GM12891 (cell line): ENCODE measurements around the gene PCSK7.
A peak's percentile ranks its signal among the peaks of the same experiment; 100 is the strongest.
"Not testable (repeated sequence)": the region's sequence is repeated elsewhere in the genome, so short reads cannot be mapped to it uniquely, and the experiment has no call there.

ENCODE experiments used
- DNase-seq: peaks from one replicate; pipeline ENCODE4 v3.0.0; 2011; ENCODE audit warnings: low spot score; ENCODE audit not compliant: insufficient read length
- FAIRE-seq: peaks from 2 replicates; lab custom pipeline; 2011; peaks lifted over from hg19 to GRCh38; lab: Jason Lieb, UNC
- PAX5 ChIP-seq: IDR thresholded peaks from 2 replicates; pipeline ENCODE4 v1.6.1; 2011; ENCODE audit warnings: low read length, moderate library complexity, mild to moderate bottlenecking; ENCODE audit not compliant: insufficient read depth, severe bottlenecking
- POLR2A ChIP-seq: IDR thresholded peaks from 2 replicates; pipeline ENCODE4 v1.6.1; 2011; ENCODE audit warnings: low read depth, low read length, control low read depth
- POLR2AphosphoS5 ChIP-seq: IDR thresholded peaks from 2 replicates; pipeline ENCODE4 v1.6.1; 2011; ENCODE audit warnings: low read depth, low read length, control low read depth
- POU2F2 ChIP-seq: IDR thresholded peaks from 2 replicates; pipeline ENCODE4 v1.6.1; 2011; ENCODE audit warnings: low read depth, mild to moderate bottlenecking, control low read depth, low read length, moderate library complexity
- SPI1 ChIP-seq: IDR thresholded peaks from 2 replicates; pipeline ENCODE4 v1.6.1; 2011; ENCODE audit warnings: low read depth, low read length, control low read depth
- TAF1 ChIP-seq: IDR thresholded peaks from 2 replicates; pipeline ENCODE4 v1.6.1; 2011; ENCODE audit warnings: low read depth, low read length, control low read depth

Gene PCSK7

DNA sequence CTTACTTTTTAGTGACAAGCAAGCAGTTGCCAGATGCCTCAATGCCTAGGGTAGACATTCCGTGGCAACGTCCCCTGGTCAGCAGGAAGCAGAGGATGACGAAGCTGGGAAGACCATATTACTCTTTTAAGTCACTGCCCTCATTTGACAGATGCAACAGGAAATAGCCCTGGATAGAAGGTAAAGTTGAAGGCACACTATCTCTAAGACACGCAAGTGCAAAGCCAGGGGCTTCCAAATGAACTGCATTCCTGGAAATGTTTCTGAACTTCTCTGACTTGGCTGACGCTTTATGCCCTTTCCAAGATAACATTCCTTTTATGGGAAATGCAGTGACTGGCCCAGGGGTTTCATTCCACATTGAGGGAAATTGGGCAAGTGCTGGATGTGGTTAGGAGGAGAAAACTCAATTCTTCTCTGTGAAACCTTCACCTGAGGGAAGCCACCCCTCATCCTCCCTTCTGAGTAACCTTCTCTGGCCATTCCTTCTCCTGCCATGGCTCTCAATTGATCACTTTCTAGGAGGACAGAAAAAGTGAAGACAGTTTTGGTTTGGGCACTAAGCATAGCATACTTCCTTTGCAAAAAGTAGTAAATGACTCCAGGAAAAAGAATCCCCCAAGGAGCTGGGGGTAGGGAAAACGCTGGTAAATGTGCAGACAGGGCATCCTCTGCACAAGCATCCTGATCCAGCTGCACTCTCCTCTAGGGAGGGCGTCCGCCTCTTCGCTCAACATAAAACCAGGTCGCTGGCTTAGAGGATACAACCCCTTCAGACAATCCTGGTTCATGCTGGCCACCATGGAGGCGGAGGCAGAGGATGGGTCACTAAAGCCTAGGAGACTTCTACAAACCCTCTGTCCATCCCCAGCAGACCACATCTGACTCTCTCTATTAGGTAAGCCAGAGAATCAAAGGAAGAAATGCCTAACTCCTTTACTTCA, 14.5 kb downstream of the PCSK7 start:
- no peak for DNase-seq
- FAIRE-seq: no peak
- TF ChIP-seq TAF1 (no peak), POLR2AphosphoS5 (no peak), POU2F2 (no peak), SPI1 (no peak), POLR2A (no peak), PAX5 (no peak)

DNA sequence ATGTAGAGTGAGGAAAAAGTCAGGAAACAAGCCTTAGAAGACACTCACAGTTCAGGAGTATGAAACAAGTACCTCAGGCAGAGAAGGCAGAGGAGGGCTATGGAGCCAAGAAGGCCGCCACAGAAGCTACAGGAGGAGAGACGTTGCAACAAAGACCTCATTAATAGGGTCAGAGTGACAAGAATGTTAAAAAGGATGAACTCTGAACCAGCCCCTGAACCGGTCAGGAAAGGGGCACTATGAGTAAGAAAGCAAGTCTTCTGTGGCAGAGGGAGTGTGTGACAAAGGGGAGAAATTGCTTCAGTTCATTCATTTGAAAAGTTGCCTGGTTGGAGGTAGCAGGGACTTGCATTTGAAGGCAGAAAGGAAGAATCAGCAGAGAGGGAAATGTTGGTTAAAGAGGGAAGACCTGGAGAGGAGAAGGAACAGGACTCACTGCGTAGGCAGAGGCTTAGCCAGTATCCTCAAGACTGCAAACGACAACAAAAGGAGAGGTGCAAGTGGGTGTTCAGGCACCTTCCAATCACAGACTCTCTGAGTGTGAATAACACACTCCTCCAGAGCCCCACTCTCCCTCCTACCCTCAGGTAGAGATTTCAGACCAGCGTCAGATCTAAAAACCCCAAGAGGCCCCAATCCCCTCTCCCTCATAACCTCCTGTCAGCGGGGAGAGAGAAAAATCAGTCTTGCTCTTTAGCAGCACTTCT, 17.3 kb downstream of the PCSK7 start:
- TF ChIP-seq POU2F2 (no peak), SPI1 (no peak), PAX5 (no peak), TAF1 (no peak), POLR2AphosphoS5 (no peak), POLR2A (no peak)
- FAIRE-seq: no peak
- no peak for DNase-seq

DNA sequence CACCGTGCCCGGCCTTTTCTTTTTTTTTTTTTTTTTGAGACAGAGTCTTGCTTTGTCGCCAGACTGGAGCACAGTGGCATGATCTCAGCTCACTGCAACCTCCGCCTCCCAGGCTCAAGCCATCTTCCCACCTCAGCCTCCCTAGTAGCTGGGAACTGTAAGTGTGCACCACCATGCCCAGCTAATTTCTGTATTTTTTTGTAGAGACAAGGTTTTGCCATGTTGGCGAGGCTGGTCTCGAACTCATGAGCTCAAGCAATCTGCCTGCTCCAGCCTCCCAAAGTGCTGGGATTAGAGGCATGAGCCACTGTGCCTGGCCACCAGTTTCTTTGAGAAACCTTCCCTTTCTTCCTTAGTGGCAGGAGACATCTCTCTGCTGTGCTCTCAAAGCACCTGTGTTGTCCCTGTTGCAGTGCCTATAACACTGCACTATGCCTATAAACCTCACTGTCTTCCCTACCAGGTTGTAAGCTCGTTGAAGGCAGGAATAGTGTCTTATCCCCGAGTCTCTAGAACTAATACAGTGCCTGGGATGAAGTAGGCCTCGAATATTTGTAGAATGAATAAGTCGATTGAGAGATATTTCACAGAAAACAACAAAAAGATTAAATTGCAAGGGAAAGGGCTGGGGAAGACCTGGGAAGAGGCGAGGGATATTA, 19.0 kb downstream of the PCSK7 start:
- DNase-seq (no peak), FAIRE-seq (no peak)
- no peak for TF ChIP-seq POLR2A
- TF ChIP-seq TAF1: no peak
- no peak for TF ChIP-seq POLR2AphosphoS5

DNA sequence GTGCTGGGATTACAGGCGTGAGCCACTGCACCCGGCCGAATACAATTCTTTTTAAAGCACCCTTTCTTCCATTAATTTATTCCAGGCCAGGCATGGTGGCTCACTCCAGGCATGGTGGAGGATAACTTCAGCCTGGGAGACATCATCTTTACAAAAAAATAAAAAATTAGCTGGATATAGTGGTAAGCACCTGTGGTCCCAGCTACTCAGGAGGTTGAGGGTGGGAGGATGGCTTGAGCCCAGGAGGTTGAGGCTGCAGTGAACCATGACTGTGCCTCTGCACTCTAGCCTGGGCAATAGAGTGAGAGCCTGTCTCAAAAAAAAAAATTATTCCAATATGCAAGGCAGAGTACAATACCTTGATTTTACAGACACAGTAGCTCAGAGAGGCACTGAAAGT, 21.3 kb downstream of the PCSK7 start:
- FAIRE-seq (no peak), DNase-seq (no peak)
- TF ChIP-seq PAX5 (no peak), POU2F2 (no peak), POLR2AphosphoS5 (no peak), TAF1 (no peak), SPI1 (no peak)

DNA sequence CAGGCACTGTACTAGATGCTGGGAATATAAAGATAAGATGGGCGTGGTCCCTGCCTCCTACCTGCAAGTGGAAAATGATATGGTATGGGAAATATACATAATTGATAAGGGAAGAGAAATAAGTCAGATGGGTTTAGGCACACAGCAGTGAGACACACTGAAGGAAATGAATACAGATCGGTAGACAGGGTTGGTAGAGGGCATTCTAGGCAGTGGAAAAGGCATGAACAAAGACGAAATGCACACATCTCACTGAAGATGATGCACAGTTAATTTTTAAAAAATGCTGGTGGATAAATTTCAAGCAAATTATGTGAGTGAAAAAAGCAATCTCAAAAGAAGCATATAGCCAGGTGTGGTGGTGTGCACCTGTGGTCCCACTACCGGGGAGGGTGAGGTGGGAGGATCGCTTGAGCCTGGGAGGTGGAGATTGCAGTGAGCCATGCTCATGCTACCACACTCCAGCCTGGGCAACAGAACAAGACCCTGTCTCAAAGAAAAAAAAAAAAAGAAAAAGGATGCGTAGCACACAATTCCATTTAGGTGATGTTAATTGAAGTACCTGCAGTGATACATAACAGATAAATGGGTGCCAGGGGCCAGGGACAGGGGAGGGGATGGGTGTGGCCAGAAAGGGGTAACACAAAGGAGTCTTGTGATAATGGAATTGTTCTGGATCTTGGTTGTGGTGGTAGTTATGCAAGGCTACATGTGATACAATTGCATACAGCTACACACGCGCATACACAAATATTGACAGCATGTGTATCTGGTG, 22.3 kb downstream of the PCSK7 start:
- not testable (repeated sequence) for DNase-seq
- FAIRE-seq: peak; percentile 47

DNA sequence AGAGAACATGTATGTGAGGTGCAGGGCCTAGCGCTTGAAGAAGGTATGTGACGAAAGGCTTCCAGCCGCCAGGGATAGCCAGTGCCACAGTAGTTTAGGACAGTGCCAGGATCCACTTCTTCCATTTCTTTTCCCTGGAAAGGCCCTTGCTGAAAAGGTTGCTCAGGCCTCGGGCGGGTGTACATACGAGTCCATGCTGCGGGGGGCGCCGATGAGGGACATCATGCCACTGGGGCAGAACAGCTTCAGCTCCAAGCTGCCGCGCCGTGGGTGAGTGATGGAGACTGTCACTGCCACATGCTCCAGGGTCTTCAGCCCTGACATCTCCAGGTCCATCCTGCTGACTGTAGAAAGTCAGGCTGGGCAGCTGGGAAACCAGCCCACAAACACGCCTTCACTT, 23.2 kb downstream of the PCSK7 start:
- not testable (repeated sequence) for DNase-seq
- peak; percentile 26 for FAIRE-seq

DNA sequence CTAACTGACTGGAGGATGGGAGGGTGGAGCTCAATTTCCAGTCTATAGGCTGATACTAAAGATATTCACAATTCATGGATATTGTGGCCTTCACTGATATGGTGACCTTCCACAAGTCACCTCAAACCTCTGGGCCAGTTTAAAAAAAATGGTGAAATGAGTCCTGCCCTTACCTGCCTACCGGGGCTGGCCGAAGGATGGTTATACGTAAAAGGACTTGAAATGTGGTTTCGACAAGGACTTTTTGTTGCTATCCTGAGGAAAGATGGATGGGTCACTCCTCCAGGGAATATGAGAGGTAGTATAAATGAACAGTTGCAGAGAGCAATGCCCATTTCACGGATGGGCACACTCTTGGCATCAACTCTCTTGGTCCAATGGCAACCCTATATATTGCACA, 24.4 kb downstream of the PCSK7 start:
- not testable (repeated sequence) for FAIRE-seq, DNase-seq

DNA sequence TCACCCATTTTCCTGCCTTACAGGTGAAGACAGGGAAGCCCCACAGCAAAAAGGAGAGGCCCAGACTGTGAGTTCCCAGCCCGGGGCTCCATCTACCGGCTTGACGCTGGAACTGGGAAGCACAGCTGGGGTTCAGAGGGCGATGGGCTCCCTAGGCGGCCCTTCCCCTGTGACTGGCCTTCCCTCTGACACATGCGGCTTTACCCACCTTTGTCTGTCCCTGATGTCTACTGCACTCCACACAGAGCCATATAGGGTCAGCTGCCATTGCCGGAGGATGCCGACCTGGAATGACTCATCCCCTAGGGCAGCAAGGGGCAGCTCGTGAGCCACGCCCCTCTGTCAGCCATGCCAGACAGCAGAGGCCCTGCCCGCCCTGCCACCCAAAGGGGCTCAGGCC, 25.0 kb downstream of the PCSK7 start:
- not testable (repeated sequence) for DNase-seq
- FAIRE-seq: peak; percentile 80

DNA sequence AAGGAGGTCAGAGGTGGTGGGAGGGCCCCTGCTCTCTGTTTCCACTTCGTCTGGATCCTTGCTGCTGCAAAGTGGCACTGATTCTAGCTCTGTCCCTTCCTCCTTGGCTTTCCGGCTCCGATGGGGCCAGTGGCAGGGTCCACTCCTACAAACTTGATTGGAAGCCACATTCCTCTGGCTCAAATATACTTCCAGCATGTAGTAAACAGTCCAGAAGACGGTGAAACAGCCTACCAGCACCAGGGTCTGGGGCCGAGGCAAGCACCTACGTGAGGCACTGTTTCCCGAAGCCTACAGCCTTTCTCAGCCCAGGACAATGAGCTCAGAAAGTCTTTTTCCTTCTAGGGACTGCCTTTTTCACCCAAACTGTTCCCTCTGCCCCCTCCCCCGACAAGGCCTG, 25.8 kb downstream of the PCSK7 start:
- DNase-seq: not testable (repeated sequence)
- peak; percentile 5 for FAIRE-seq

DNA sequence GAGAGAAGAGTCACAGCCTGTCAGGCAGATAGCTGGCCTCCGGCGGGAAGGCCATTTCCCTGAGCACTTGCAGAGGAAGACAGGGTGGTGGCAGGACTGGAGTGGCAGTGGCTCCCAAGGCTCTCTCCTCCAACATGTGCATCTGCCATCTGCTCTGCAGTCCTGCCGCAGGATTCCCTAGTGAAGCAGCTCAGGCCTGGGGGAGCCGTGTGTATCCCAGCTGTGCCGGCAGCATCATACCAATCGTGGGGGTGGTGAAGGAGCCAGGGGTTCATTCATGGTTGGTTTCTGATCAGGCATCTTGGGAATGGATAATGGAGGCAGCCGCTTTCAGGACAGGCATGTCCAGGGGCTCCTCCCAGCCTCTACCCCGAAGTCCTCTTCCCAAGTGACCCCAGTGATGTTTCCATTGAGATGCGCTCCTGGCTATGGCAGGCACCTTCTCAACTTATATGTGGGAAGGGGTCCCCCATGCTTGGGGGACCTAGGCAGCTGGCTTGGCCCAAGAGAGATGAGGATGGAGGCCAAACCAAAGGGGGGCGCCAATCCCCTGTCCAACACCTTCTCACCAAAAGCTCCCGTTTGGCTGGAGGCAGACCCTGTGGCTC, 26.6 kb downstream of the PCSK7 start:
- DNase-seq: no peak

More for the DNA sequence above, 26.6 kb downstream of the PCSK7 start:
- peak; percentile 68 for FAIRE-seq
- no peak for TF ChIP-seq SPI1
- no peak for TF ChIP-seq POLR2AphosphoS5
- TF ChIP-seq POLR2A: no peak
- no peak for TF ChIP-seq POU2F2
- no peak for TF ChIP-seq PAX5
- TF ChIP-seq TAF1: no peak
